GM13977 (cell line): ENCODE results near the gene DYNC1H1.
"Not testable (repeated sequence)": the region's sequence is repeated elsewhere in the genome, so short reads cannot be mapped to it uniquely, and the experiment has no call there.

Experiments
- DNase-seq: peaks from one replicate; pipeline ENCODE4 v3.0.0; 2012; ENCODE audit warnings: low spot score
- in situ Hi-C: fragments of 300-500 bp; cut with MboI; formaldehyde crosslinking; loops from one replicate; pipeline ENCODE4 v1.12.0; 2022; ENCODE audit warnings: low sequenced_read_pairs, low pct_unique_long_range_greater_than_20kb, mixed read lengths, inconsistent platforms; ENCODE audit not compliant: unreplicated experiment
- TF ChIP-seq, protein P1 (sequence below): IDR thresholded peaks from 2 replicates; pipeline ENCODE4 v1.5.1; 2012; ENCODE audit warnings: mild to moderate bottlenecking, control low read depth; ENCODE audit not compliant: insufficient read depth; ENCODE audit errors: extremely low read depth, missing control alignments

The DYNC1H1 gene

GRCh38 chr14:102074415-102074964 lies 110.1 kb downstream of the DYNC1H1 start:
- TF ChIP-seq, protein P1, sequence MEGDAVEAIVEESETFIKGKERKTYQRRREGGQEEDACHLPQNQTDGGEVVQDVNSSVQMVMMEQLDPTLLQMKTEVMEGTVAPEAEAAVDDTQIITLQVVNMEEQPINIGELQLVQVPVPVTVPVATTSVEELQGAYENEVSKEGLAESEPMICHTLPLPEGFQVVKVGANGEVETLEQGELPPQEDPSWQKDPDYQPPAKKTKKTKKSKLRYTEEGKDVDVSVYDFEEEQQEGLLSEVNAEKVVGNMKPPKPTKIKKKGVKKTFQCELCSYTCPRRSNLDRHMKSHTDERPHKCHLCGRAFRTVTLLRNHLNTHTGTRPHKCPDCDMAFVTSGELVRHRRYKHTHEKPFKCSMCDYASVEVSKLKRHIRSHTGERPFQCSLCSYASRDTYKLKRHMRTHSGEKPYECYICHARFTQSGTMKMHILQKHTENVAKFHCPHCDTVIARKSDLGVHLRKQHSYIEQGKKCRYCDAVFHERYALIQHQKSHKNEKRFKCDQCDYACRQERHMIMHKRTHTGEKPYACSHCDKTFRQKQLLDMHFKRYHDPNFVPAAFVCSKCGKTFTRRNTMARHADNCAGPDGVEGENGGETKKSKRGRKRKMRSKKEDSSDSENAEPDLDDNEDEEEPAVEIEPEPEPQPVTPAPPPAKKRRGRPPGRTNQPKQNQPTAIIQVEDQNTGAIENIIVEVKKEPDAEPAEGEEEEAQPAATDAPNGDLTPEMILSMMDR = no peak
- DNase-seq = no peak
- in situ Hi-C loops = no loop called here

GRCh38 chr14:102075155-102075554 lies 110.8 kb downstream of the DYNC1H1 start:
- DNase-seq = no peak
- TF ChIP-seq, protein P1 = no peak
- in situ Hi-C loops = no loop called here

DNA sequence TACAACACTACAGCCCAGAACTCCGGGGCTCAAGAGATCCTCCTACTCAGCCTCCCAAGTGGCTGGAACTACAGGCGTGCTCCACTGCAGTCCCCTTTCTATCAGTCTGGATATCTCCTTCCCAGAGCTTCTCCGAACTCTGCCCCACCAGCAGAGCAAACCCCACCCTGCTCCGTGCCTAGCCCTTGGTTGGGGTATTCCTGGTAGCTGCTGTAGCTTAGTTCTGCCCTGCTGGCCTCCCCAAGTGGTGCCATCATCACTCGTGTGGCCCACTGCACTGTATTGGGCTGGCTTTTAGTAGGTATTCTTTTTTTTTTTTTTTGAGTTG lies 113.0 kb downstream of the DYNC1H1 start:
- TF ChIP-seq, protein P1 = no peak
- in situ Hi-C loops = no loop called here
- no peak for DNase-seq

DNA sequence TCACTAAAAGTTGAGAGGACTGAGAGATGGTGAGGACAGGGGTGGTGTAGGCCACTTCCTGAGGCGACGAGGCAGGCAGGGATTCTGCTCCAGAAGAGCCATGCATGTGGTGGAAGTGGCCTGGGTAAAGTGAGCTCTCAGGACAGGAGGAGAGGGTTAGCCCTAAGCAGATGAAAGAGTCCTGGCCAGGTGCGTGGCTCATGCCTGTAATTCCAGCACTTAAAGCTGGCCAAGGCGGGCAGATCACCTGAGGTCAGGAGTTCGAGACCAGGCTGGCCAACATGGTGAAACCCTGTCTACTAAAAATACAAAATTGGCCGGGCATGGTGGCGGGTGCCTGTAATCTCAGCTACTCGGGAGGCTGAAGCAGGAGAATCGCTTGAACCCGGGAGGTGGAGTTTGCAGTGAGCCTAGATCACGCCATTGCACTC lies 114.0 kb downstream of the DYNC1H1 start:
- in situ Hi-C loops, DNase-seq: not testable (repeated sequence)

DNA sequence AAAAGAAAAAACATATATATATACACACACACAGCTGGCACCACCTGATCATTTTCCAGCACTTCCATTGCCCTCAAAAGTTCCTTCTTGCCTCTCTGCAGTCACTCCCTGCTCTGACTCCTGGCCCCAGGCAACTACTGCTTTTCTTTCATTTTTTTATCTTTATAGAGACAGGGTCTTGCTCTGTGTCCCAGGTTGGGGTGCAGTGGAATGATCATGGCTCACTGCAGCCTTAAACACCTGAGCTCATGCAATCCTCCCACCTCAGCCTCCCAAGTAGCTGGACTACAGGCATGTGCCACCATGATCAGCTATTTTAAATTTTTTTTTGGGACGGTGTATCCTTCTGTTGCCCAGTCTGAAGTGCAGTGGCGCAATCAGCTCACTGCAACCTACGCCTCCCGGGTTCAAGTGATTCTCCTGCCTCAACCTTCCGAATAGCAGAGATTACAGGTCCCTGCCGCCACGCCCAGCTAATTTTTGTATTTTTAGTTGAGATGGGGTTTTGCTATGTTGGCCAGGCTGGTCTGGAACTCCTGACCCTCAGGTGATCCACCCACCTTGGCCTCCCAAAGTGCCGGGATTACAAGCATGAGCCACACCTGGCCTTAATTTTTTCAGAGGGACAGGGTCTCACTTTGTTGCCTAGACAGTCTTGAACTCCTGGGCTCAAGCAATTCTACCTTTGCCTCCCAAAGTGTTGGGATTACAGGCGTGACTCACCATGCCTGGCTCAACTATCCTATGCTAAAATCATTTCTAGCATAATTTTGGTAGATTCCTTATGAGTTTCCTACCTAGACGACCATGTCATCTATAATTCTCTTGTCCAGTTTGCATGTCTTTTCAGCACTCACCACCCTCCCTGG lies 114.7 kb downstream of the DYNC1H1 start:
- in situ Hi-C loops = no loop called here
- no peak for DNase-seq
- TF ChIP-seq, protein P1 = no peak

DNA sequence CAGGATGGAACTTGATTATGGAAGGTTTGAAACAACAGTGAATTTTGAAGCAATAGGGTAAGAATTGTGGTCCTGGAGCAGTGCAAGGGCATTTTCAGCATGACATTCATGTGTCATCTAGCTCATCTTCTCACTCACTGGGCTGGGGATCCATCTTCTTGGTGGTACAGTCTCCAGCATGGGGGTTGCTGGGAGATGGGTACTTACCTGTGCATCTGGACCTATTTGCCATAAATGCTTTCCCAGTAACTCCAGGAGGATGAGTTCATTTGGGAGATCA lies 115.3 kb downstream of the DYNC1H1 start:
- in situ Hi-C loops = no loop called here
- DNase-seq = no peak
- TF ChIP-seq, protein P1 = no peak
